GM18517 (cell line): ENCODE data around the gene FKBP15.

Experiments used
- ATAC-seq: cut with Tn5 transposase; IDR thresholded peaks from one replicate; pipeline ENCODE4 v1.9.1; 2021; ENCODE audit warnings: mild to moderate bottlenecking, moderate library complexity; ENCODE audit not compliant: unreplicated experiment

The FKBP15 gene

DNA sequence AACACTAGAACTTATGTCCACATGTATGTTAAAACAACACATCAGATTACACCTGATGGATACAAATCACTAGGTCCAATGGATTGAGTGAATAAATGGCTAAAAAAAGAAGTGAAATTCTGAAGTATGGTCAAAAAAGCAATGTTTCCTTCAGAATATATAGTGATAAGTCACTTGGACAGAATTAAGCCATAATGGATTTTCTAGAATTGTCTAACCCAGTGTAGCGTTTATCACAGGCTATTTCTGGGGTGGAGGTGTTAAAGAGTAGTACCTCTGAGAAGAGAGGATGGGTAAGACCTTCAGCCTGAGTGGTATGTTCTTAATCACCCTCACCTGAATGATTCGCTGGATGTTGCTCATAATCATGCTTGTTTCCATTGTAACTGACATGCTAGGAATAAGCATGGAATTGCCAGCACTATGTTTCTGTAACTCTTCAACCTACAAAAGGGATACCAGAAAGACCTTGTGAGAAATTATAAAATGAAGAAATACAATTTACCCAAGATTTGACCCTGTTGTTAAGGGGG, 37.1 kb downstream of the FKBP15 start:
- no peak for ATAC-seq

DNA sequence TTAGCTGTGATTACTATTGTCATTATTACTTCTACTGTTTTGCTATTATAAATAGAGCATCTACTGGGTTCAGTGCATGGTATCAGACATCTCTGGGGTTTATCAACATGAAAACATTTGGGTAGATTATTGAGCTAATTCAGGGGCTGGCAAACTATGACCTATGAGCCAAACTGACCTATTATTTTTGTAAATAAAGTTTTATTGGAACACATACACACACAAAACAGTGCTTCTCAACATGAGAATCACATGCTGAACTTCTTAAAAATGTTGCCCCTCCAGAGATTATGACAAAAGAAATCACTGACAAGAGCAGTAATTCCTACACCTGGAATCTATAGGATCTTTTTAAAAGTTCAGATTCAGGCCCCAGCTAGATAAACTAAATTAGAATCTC, 39.9 kb downstream of the FKBP15 start:
- no peak for ATAC-seq

DNA sequence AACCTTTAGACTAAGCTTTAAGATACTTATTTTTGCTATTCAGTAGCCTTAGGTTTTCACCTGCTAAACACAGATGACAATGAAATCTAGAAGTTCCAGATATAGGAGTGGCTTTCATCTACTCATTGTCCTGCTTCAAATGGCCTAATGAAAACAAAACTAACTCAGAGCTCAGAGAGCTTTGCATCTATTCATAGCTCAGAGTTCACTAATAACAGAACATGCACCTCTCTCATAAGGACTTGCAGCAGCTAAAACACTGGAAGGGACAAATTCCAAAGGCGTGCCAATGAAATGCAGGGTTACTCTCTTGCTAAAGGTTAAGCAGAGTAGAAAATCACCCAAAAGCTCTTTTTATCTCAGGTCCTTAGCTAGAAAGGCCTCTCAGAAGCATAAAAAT, 41.2 kb downstream of the FKBP15 start:
- ATAC-seq: no peak

DNA sequence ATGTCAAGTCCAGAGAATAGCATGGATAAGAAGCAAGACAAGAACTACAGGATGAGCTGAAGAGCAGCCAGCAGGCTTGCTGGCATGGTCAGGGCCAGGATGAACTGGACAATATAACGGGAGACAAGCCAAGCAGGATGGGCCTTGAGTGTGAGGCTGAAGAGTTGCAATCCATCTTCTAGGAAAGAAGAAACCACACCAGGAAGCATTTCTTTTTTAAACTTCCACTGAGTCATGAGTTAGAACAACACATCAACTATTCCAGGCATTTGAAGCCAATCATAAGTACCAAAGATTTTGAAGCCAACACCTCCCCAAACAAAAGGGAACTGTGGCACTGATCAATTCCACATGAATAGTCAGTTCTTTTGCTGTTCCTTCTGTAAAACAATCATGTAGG, 43.0 kb downstream of the FKBP15 start:
- no peak for ATAC-seq

DNA sequence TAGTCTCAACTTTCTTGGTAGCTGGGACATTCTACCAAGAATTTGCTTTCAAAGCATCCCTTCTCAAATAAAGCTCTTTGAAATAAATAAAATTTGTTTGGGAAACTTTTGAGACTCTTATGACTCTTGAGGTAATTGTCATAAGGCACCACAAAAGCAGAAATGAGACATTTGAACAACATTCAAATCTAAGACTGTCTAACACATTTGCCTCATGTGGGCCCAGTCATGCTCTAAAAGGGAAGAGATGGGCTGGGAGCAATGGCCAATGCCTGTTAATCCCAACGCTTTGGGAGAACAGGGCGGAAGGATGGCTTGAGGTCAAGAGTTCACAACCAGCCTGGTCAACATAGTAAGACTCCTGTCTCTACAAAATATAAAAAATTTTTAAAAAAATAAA, 43.8 kb downstream of the FKBP15 start:
- no peak for ATAC-seq

DNA sequence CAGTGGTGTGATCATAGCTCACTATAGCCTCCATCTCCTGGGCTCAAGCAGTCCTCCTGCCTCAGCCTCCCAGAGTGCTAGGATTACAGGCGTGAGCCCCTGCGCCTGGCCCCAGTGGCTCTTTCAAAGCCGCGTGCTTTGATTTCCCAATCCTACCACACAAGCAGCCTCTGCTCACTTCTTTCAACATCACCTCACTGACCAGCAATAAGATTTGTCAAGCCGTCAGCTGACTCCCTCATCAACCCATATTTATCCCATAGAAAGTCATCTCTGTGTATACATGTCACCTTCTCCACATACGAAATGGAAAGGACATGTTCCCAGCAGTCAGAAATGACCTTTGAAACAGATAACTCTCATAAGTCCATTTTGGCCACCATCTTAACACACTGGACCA, 44.3 kb downstream of the FKBP15 start:
- no peak for ATAC-seq

DNA sequence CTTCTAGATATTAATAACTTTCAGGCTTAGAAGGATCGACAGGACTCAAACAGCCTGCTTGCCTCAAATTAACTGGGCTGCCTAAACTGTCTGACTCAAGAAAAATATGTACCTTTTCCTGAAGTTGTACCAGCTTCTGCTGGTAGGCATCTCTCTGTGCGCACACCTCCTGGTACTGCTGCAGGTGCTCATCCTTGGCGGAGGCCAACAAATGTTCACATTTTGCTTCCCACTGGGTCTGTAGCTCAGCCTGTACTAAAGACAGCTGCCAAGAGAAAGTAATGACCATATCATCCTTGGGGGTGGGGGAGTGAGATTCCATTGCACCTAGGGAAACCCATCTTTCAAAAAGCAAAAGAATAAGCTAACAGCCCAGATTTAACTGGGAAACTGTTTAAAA, 47.7 kb downstream of the FKBP15 start:
- ATAC-seq: no peak

DNA sequence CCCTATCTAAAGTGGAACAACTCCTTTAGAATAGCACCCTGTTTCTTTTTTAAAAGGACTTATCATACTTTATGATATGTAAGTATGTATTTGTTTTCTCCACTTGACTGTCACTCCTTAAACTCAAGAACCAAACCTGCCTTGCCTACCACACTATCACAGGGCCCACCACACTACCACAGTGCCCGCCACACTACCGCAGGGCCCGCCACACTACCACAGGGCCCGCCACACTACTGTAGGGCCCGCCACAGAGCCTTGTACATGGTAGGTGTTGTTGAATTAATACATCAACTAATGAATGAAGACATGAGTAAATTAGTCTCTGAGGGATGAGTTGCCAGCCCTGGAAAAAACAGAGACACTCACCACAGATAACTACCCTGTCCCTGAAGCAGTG, 52.3 kb downstream of the FKBP15 start:
- ATAC-seq: no peak

DNA sequence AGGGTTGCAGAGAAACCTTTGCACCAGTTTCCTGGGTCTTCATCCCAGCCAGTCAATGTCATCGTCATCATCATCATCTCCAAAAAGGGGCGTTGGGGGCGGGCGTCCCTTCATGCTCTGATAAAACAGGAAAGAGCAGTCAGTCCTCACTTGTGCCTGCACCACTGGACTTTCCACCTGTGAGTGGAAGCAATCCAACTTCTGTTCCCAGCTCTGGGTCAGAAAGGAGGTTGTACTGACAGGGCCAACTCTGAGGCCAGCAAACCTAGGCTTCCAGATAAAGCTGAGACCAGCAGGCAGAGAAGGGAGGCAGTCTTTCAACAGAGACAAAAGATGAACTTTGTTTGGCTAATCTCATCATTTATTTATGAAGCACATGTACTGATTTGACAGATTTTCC, 55.0 kb downstream of the FKBP15 start:
- no peak for ATAC-seq

DNA sequence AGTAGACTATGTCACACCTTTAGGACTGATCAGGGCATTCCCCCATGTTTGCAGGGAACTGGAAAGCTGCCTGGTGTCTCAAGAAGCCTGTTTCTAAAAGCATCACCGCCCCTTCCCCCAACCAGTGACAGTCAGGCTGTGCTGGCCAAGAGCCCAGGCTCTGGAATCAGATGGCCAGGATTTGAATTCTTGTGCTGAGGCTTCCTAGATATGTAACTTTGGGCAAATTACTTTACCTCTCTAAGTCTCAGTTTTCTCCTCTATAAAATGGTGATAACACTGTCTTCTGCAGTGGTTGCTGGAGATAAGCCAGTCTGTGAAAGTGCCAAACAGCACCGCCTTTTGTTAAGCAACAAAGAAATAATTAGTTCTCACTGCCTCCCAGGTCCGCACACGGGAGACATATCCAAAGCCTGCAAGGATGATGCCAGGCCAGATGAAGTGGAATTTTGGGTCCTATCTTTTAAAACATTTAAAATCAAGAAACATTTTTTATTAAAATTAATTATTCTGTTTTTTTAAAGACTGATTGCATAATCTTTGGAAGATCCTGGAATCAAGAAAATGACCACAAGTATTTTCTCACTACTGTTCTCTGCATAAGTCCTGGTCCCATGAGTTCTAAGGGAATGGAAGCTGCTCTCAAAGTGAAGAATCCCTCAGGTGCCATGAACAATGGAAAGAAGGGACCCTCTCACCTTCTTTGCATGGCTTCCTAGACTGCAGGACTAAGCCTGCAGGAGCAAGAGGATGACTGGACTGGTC, 56.4 kb downstream of the FKBP15 start:
- no peak for ATAC-seq

DNA sequence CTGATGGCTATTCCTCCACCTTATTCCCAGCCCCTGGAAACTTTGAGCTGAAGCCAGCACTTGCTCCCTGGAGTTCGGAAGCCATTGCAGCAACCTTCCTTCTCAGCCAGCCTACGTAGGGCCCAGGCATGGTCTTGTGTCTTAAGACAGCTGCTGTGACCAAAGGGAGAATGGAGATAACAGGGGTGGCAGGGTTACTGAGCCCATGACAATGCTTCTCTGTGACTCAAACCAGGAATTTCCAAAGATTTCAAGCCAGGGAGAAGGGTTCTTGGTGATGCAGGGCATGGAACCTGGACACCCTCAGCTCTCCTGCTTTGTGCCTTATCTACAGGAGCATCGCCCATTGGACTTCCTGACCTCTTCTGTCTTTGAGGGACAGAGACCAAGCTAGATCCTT, 58.1 kb downstream of the FKBP15 start:
- no peak for ATAC-seq

DNA sequence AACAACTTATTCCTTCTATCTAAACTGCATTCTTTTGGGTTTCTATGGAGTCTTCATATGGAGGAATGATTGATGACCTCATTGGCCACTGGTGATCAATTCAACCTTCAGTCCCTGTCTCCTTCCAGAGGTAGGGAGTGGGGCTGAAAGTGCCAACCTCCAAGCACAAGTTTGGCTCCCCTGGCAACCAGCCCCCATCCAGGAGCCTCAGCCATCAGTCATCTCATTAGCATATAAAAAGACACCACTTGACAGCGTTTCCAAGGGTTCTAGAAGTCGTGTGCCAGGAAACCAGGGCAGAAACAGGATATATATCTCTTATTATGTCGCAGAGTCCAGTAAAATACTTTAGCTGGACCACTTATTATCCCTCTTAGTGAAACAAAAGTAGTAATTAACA, 60.5 kb downstream of the FKBP15 start:
- no peak for ATAC-seq

DNA sequence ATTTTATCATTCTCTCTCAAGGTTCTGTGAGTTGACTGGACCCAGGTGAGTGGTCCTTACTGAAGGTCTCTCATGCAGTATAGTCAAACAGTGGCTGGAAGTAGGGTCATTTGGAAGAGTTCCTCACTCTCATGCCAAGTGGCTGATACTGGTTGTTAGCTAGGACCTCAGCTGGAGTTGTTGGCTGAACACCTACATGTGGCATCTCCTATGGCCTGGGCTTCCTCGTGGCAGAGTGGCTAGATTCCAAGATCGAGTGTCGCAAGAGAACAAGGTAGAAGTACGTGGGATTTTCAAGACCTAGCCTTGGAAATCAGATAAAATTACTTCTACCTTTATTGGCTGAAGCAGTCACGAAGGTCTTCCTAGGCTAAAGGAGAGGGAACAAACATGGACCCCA, 62.6 kb downstream of the FKBP15 start:
- ATAC-seq: no peak

DNA sequence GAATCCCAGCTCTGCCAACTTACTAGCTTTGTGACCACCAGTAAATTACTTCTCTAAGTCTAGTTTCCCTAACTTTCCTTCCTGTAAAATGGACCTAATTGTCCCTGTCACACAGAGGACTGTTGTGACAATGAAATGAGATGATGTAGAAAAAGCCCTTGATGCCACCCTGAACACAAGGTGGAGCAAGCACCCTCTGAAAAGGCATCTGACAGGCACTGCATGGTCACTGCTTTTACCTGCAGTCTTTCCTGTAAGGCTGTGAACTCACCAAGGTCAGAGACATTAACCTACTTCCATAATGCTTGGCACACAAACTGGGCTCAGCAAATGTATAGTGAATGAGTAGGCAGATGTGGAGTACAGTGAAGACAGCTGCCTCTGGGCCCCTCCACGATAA, 64.2 kb downstream of the FKBP15 start:
- ATAC-seq: no peak

DNA sequence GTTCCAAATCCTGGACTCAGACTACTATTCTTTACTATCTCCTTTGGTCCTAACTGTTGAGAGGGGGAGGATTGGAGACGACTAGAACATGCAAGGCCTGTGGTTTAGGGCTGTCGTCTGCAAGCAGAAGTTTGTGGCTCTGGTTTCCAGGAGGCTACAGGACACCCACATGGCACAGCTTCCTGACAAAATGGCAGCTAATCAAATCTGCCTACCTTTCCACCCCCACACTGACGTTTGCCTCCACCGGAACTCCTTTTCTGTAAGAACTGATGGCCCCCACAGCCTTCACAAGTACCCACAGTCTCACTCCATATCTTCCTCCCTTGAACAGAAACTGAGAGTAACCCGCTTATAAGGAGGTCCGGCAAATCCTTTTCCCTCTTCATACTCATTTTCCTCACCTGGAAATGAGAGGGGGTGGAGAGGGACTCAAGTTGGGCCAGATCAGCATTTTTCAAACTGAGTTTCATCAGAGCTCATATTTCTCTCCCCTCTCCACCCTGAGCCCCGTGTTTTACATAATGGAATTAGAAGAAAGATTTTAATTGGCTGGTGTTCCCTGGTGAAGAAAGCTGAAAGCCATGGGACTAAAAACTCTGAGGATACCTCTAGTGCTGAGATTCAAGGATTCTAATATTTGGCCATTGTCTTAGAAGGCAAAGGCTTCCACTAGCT, 65.0 kb downstream of the FKBP15 start:
- no peak for ATAC-seq

DNA sequence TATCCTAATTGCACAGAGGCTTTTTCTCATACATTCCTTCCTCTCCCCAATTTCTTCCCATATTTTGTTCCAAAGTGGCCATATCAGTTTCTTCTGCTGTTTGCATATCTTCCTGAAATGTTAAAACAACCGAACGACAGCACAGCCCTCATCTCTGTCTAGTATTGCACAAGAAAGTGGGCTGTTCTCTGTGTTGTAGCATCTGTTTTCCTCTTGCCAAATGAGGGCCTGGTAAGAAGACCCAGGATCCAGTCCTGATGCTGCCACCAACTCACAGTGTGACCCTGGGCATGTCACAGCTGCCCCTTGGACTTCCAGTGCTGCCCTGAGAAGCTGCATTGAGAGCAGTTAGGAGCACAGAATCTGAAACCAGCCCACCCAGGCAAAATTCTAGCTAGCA, 66.1 kb downstream of the FKBP15 start:
- no peak for ATAC-seq

DNA sequence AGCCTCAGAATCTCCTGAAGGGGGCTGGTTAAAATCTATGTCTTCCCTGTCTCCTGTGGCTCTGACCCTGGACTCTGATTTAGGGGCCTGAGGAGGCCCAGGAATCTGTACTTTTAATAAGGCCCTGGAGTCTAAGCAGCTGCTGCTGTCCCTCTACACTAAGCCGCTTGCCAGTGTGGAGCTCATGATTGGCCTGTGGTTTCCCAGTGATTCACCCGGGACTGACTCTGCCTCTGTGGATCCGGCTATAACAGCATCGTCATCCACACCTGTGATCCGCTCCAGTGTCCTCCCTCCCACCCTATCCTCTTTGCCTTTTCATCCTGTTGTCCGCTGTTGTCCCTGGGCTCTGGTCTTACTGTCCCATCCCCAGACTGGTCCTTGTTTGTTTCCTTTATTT, 66.6 kb downstream of the FKBP15 start:
- no peak for ATAC-seq

DNA sequence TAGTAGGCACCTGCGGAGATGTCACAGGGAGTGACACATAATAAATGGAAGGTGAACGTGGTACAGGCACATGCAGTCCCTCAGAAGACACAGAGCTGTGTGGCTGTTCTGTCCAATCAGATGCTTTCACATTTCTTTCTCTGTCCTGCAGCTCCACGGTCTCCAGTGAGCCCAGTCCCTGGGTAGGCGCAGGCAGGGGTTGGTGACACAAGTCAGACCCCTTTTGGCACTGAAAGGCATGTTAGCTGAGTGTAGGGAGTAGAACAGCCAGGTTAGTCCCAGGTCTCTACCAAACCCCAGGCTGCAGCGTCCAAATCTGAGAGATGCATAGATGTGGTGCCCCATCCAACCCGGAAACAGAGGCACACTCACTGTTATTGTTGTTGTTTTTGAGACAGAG, 67.5 kb downstream of the FKBP15 start:
- no peak for ATAC-seq

DNA sequence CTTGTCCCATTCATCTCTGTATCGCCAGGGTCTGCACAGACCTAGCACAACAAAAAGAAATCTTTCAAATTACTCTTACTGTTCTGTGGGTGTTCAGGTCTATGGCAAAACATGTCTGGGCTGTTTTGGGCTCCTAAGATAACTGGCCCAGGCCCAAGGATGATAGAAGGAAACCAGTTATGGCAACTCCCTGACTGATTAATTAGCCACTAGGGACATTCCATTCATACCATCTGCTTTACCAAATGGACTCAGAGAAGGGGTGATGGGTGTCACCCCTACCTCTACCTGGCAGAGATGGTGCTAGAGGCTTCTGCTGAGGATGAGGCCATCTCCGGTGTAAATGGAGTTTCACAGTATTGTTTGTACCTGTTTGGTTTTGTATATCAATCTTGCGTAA, 68.4 kb downstream of the FKBP15 start:
- no peak for ATAC-seq

DNA sequence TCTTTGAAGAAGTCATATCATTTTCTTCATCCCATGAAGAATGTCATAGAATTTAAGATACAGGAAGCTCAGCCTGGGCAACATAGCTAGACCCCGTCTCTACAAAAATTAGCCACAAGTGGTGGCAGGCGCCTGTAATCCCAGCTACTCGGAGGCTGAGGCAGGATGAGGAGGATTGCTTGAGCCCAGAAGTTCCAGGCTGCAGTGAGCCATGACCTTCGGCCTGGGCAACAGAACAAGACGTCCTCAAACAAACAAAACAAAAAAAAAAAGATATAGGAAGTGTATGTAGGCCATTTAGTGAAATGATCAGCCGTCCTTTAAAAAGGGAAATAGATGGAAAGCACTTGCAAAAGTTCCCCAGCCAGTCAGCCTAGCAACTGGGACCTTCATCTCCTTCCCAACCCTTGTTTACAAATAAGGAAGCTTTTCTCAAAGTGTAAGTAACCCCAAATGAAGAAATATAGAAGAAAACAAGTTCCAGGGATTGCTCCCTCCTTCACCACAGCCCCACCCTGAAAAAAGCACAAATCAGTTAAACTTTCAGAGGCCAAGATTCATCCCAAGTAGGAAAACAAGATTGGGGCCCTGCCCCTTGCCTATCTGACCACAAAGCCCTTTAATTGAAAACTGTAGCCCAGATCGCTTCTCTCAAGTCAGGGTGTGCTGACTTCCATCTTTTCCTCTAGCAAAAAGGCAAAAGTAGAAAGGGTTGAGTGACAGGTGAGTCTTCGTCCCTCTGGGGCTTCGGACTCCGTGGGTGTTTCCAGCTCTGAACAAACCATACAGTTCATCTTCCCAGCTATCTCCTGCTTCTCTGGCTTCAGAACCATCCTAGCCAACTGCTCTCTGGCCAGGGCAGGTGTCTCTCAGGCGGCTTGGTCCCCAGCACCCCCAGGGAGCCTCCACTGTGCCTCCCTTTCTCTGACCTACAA, 69.1 kb downstream of the FKBP15 start:
- no peak for ATAC-seq
